ENCODE data around the gene MAP3K13. TPM values are rescaled to one million over a fixed set of nuclear protein-coding genes. Genes with fewer than 3 reads are reported as not detected.
A peak's percentile ranks its signal among the peaks of the same experiment; 100 is the strongest.

MAP3K13 gene
- total and polyA plus RNA-seq, 2 of the 13 experiments (the other 11 are each of a cell fraction or from before 2014, with no cell fraction given), result 24.2 to 26.5 TPM

GRCh38 chr3:185353823-185354614 is 8.9 kb upstream of the MAP3K13 start (continued):
- TF ChIP-seq, protein P1, sequence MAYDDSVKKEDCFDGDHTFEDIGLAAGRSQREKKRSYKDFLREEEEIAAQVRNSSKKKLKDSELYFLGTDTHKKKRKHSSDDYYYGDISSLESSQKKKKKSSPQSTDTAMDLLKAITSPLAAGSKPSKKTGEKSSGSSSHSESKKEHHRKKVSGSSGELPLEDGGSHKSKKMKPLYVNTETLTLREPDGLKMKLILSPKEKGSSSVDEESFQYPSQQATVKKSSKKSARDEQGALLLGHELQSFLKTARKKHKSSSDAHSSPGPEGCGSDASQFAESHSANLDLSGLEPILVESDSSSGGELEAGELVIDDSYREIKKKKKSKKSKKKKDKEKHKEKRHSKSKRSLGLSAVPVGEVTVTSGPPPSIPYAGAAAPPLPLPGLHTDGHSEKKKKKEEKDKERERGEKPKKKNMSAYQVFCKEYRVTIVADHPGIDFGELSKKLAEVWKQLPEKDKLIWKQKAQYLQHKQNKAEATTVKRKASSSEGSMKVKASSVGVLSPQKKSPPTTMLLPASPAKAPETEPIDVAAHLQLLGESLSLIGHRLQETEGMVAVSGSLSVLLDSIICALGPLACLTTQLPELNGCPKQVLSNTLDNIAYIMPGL (CRISPR knock-in tag; IDR thresholded peaks at IDR 0.05; ENCODE audit: borderline replicate concordance in 1 of 2, low read depth in 1 of 2), result 0 out of 4 replicates have a peak, but pooled peaks of 1 of the 2 experiments have one; percentile 43
- TF ChIP-seq ARID3A (IDR thresholded peaks at IDR 0.05; ENCODE audit: low read depth, low read length) (no peak), KDM5A (IDR thresholded peaks at IDR 0.05; ENCODE audit: borderline replicate concordance, low read length) (no peak), SYNCRIP (IDR thresholded peaks at IDR 0.05; ENCODE audit: insufficient read depth, low read depth, low read length) (no peak), ELF1 (CRISPR knock-in tag; IDR thresholded peaks at IDR 0.05) (no peak), ZMYM4 (CRISPR knock-in tag; IDR thresholded peaks at IDR 0.05) (peak; percentile 47), HIC2 (CRISPR knock-in tag; IDR thresholded peaks at IDR 0.05; ENCODE audit: low read depth) (no peak), CBX5 (CRISPR knock-in tag; IDR thresholded peaks at IDR 0.05; ENCODE audit: borderline replicate concordance) (0 out of 2 replicates have a peak, but pooled peaks have one; percentile 35), REXO4 (CRISPR knock-in tag; IDR thresholded peaks at IDR 0.05; ENCODE audit: borderline replicate concordance) (no peak), AFF4 (CRISPR knock-in tag; IDR thresholded peaks at IDR 0.05) (no peak), ZNF672 (CRISPR knock-in tag; IDR thresholded peaks at IDR 0.05) (no peak), FOXA1 (IDR thresholded peaks at IDR 0.05) (no peak), FOXA1 (CRISPR knock-in tag; IDR thresholded peaks at IDR 0.05) (peak; percentile 38; the same call in 1 of the 2 replicates), ERF (CRISPR knock-in tag; IDR thresholded peaks at IDR 0.05) (0 out of 2 replicates have a peak, but pooled peaks have one; percentile 15)
- TF ChIP-seq, protein P2, sequence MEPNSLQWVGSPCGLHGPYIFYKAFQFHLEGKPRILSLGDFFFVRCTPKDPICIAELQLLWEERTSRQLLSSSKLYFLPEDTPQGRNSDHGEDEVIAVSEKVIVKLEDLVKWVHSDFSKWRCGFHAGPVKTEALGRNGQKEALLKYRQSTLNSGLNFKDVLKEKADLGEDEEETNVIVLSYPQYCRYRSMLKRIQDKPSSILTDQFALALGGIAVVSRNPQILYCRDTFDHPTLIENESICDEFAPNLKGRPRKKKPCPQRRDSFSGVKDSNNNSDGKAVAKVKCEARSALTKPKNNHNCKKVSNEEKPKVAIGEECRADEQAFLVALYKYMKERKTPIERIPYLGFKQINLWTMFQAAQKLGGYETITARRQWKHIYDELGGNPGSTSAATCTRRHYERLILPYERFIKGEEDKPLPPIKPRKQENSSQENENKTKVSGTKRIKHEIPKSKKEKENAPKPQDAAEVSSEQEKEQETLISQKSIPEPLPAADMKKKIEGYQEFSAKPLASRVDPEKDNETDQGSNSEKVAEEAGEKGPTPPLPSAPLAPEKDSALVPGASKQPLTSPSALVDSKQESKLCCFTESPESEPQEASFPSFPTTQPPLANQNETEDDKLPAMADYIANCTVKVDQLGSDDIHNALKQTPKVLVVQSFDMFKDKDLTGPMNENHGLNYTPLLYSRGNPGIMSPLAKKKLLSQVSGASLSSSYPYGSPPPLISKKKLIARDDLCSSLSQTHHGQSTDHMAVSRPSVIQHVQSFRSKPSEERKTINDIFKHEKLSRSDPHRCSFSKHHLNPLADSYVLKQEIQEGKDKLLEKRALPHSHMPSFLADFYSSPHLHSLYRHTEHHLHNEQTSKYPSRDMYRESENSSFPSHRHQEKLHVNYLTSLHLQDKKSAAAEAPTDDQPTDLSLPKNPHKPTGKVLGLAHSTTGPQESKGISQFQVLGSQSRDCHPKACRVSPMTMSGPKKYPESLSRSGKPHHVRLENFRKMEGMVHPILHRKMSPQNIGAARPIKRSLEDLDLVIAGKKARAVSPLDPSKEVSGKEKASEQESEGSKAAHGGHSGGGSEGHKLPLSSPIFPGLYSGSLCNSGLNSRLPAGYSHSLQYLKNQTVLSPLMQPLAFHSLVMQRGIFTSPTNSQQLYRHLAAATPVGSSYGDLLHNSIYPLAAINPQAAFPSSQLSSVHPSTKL (CRISPR knock-in tag; IDR thresholded peaks at IDR 0.05), result peak; percentile 17; the same call in 1 of the 2 replicates

Measured in HepG2 (cell line).